Activated naive CD4-positive, alpha-beta T cell treated with anti-CD3 and anti-CD28 coated beads, Interleukin-2, amount 10 ng/mL, durations not matched to agents 7 days and 5 days (primary cell): Measurements from ENCODE around the gene REEP2.

Experiments
- CTCF ChIA-PET: fragments of 350-600 bp; sonication (Branson Sonifier 250); formaldehyde crosslinking; loops from one replicate; lab custom pipeline; 2021; ENCODE audit warnings: antibody characterized with exemption; lab: Charles Lee
- DNase-seq: peaks from one replicate; pipeline ENCODE4 v3.0.0-alpha.2; 2020
- H3K27ac Mint-ChIP-seq: one replicate; pipeline ENCODE4 v1.8.0; 2021; ENCODE audit warnings: mild to moderate bottlenecking, moderate library complexity, mixed read lengths
- H3K27me3 Mint-ChIP-seq: one replicate; pipeline ENCODE4 v1.8.0; 2021; ENCODE audit warnings: mild to moderate bottlenecking, mixed read lengths
- H3K36me3 Mint-ChIP-seq: one replicate; pipeline ENCODE4 v1.8.0; 2021; ENCODE audit warnings: mixed read lengths
- H3K4me1 Mint-ChIP-seq: one replicate; pipeline ENCODE4 v1.8.0; 2021; ENCODE audit warnings: mixed read lengths
- H3K4me3 Mint-ChIP-seq: one replicate; pipeline ENCODE4 v1.8.0; 2021; ENCODE audit warnings: mild to moderate bottlenecking, moderate library complexity, mixed read lengths
- H3K9me3 Mint-ChIP-seq: one replicate; pipeline ENCODE4 v1.8.0; 2021; ENCODE audit warnings: mixed read lengths

REEP2 gene

DNA sequence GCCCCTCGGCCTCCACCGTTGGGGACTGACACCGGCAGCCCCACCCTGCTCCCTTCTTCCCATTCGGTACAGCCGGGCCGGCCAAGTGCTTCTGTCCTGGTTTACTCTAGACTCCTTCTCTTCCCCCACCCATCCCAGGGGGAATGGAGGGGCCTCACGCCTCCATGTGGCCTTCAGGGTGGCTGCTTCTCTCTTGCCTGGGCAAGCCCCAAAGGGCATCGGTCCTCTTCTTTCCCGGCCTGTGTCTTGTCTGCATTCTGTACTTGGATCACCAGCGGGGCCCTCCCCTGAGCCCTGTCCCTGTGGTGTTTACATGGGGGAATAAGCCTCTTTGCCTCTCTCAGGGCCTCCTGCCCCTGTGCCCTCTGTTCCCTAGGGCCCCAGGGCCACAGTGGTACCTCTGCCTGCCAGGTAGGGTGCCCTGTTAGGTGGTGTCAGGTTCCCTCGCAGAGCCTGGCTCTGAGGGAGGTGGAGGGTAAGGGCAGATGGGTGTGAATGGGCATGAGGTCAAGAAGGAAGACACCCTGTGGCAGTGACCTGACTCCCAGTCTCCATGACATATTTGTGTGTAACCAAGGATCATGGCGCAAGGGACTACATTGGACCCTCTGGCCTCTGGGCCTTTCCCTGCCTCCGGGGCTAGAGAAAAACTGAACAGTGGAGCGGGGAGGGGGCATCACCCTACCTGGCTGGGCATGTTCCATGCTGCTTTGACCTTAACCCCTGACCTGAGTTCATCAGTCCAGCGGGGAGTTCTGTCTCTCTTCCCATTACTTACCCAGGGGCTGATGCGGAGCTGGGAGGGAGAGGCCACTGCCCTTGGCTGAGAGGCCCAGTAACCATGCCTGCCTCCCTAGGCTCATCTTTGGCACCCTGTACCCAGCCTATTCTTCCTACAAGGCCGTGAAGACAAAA lies 1.6 kb downstream of the REEP2 start:
- no peak overlapping the region for H3K27ac Mint-ChIP-seq
- CTCF ChIA-PET: interaction anchor here (1.2 to 3.2 kb wide), 2 partner anchors 9 to 10 kb away, joined by 5 to 16 read pairs; no protein-coding TSS in a partner anchor

DNA sequence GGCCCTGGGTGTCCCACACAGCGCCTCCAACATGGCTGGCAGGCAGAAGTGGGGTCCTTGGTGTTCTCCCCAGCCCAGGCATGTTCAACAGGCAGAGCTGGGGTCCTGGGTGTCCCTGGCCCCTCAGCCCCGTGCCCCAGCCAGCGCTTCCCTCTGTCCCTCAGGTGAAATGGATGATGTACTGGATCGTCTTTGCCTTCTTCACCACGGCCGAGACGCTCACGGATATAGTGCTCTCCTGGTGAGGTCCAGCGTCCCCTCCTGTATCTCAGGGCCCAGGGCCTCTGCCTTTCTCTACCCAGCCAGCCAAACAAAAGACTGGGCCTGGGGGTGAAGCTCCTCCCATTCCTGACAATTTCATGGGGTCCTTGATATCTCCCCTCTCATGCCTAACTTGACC lies 2.4 kb downstream of the REEP2 start:
- Mint-ChIP-seq H3K4me3 (no peak overlapping the region), H3K27me3 (peaks cover 23% of the 10 kb centered on the region), H3K27ac (no peak overlapping the region), H3K9me3 (no peaks in the 10 kb centered on the region), H3K4me1 (peaks cover 14% of the 10 kb centered on the region), H3K36me3 (peaks cover 9% of the 10 kb centered on the region)
- no peak for DNase-seq
- CTCF ChIA-PET: interaction anchor here (1.2 kb wide), 1 partner anchor 9 kb away, joined by 5 read pairs; no protein-coding TSS in a partner anchor

More for the DNA sequence above, 1.6 kb downstream of the REEP2 start:
- peaks cover 23% of the 10 kb centered on the region for H3K27me3 Mint-ChIP-seq
- H3K36me3 Mint-ChIP-seq: peaks cover 14% of the 10 kb centered on the region
- DNase-seq: no peak
- H3K4me1 Mint-ChIP-seq: peaks cover 14% of the 10 kb centered on the region
- H3K4me3 Mint-ChIP-seq: peak overlapping the region; percentile 52
- no peaks in the 10 kb centered on the region for H3K9me3 Mint-ChIP-seq

DNA sequence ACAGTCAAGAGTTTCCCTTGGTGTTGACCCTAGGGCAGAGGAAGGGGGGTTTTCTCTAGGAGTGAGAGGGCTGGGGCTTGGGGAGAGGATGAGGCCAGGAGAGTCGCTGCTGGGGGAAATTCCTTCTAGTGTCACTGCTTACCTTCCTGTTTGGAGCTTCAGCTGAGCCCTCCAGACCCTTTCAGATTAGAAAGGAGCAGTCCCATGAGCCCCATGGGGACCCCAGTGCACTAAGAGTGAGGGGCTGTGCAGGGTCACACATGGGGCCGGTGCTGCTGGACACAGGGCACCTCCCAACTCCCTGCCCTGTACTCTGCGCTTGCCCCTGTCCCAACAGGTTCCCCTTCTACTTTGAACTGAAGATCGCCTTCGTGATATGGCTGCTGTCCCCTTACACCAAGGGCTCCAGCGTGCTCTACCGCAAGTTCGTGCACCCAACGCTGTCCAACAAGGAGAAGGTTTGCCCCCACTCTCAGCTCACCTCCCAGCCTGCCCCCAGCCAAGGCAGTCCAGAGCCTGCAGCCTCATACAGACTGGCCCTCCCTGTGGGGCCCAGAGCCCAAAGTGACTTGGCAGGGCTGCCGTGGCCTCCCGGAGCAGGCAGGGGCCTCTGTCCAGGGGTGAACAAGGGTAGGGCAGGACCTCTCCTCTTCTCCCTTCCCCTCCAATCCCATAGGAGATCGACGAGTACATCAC lies 5.4 kb downstream of the REEP2 start:
- Mint-ChIP-seq H3K4me3 (no peak overlapping the region), H3K9me3 (no peaks in the 10 kb centered on the region), H3K36me3 (no peaks in the 10 kb centered on the region), H3K27ac (no peak overlapping the region), H3K4me1 (peaks cover 6% of the 10 kb centered on the region), H3K27me3 (peaks cover 26% of the 10 kb centered on the region)
- no peak for DNase-seq
- CTCF ChIA-PET: no interaction called here

DNA sequence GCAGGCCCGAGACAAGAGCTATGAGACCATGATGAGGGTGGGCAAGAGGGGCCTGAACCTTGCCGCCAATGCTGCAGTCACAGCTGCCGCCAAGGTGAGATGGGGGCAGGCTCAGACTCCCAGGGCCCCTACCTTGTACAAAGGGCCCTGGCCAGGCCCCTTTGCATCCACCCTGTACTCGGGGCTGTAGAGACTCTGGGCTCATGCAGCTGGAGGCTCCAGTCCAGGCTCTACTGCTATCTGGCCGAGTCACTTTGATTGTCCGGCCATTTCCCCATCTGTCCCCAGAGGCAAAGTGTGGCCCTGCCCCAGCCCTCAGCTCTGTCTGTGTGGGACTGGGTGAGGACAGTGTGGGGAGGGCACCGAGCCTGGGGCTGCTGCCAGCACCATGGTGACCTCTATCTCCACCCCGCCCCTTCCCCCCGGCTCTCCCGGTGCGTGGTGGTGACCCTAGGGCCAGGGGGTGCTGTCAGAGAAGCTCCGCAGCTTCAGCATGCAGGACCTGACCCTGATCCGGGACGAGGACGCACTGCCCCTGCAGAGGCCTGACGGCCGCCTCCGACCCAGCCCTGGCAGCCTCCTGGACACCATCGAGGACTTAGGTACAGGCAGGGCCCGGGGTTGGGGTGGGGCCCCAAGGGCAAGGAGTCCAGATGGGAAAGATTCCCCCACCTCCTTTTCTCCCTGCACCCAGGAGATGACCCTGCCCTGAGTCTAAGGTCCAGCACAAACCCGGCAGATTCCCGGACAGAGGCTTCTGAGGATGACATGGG lies 6.1 kb downstream of the REEP2 start:
- H3K9me3 Mint-ChIP-seq: no peaks in the 10 kb centered on the region
- no peak overlapping the region for H3K4me3 Mint-ChIP-seq
- peaks cover 23% of the 10 kb centered on the region for H3K27me3 Mint-ChIP-seq
- no peak for DNase-seq
- H3K27ac Mint-ChIP-seq: no peak overlapping the region
- CTCF ChIA-PET: interaction anchor here (7.8 kb wide), 1 partner anchor 59 kb away, joined by 114 read pairs; no protein-coding TSS in a partner anchor
- no peaks in the 10 kb centered on the region for H3K36me3 Mint-ChIP-seq
- peaks cover 4% of the 10 kb centered on the region for H3K4me1 Mint-ChIP-seq

DNA sequence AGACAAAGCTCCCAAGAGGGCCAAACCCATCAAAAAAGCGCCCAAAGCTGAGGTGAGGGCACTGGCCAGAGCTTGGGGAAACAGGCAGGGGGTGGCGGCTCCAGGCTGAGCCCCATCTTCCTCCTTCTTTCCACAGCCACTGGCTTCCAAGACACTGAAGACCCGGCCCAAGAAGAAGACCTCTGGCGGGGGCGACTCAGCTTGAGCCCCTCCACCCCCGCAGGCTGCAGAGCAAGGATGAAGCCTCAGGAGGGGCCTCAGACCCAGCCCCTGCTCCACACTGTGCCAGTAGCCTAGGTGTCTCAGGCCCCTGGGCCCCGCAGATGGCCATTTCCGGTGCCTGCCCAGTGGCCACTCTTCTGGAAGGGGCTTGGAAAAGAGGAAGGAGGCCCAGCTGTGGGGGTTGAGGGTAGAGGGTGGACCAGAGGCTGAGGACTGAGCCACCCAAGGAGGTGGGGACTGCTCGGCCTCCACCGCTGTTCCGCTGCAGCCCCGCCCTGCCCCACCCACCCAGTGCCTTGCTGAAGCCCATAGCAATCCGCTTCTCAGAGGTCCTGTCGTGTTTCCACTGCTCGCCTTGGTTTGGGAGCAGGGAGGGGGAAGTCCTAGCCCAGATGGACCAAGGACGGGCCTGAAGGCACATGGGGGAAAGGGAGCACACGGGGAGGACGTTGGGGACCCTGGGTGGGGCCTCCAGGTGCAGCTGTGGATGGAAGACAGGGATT lies 6.9 kb downstream of the REEP2 start:
- H3K27ac Mint-ChIP-seq: no peak overlapping the region
- no peak overlapping the region for H3K4me3 Mint-ChIP-seq
- peaks cover 5% of the 10 kb centered on the region for H3K4me1 Mint-ChIP-seq
- no peaks in the 10 kb centered on the region for H3K36me3 Mint-ChIP-seq
- CTCF ChIA-PET: interaction anchor here (7.8 kb wide), 1 partner anchor 59 kb away, joined by 114 read pairs; no protein-coding TSS in a partner anchor
- H3K9me3 Mint-ChIP-seq: no peaks in the 10 kb centered on the region
- no peak for DNase-seq
- peaks cover 22% of the 10 kb centered on the region for H3K27me3 Mint-ChIP-seq

DNA sequence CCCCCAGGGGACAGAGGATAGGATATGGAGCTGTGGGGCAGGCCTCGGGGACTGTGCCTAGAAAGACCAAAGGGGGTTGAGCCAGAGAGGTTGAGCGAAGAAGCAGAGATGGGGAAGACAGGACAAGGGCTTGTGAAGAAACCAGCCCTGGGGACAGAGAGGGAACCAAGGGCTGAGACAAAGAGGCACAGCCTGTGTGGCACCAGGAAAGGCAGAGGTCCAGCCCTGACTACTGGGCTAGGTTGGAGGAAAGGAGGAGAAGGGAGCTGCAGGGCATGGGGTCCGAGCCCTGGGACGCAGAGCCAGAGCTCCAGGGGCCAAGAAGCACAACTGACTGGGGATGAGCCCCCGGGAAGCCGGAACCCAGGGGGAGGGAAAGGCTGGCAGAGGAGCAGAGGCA lies 9.2 kb downstream of the REEP2 start:
- no peaks in the 10 kb centered on the region for H3K36me3 Mint-ChIP-seq
- H3K4me3 Mint-ChIP-seq: no peak overlapping the region
- no peaks in the 10 kb centered on the region for H3K9me3 Mint-ChIP-seq
- H3K4me1 Mint-ChIP-seq: peaks cover 5% of the 10 kb centered on the region
- DNase-seq: no peak
- H3K27me3 Mint-ChIP-seq: peaks cover 28% of the 10 kb centered on the region
- H3K27ac Mint-ChIP-seq: peak overlapping the region; percentile 21
- CTCF ChIA-PET: interaction anchor here (0.6 to 7.8 kb wide), 9 partner anchors 9 to 103 kb away, joined by 3 to 114 read pairs (median 10); partner anchors contain the start of genes EGR1 and REEP2

DNA sequence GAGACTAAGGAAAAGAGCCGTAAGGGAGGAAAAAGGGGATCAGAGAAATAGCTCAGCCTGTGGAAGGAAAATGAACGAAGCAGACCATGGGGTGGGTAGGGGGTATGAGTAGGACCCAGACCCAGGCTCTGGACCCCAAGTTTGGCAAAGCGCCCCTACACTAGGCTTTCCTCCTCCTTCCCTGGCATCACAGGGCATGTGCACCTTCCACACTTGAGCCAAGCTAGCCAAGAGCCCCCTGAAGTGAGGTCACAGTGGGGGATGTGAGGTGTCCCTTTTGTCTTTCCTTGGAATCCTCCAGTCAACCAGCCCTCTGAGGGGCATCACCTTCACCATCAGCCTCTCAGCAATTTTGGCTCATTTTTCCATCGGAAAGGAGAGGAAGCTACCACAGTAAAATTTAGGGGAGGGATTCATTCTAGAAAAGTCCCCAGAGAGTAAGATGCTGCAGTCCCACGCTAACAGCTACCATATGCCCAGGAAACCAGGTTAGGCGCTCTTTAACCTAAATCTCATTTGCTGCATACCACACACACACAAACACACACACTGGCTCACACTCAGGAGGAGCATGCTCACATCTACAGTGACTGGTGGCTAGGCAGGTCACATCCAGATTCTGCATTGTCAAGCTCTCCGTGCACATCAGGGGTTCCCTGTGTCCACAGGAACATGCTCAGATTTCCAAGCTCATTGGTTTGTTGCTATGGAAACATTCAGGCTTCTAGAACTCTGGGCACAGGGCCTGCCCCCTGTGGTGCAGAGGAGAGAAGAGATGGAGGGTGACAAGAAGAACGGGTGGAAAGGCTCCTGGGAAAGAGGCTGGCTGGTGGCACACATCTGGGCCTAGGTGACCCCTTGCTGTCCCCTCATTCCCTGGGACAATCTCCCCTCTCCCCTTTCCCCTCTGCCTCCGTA lies 9.9 kb downstream of the REEP2 start:
- Mint-ChIP-seq H3K27me3 (peaks cover 30% of the 10 kb centered on the region), H3K4me3 (no peak overlapping the region), H3K27ac (no peak overlapping the region), H3K36me3 (no peaks in the 10 kb centered on the region), H3K4me1 (peaks cover 5% of the 10 kb centered on the region), H3K9me3 (no peaks in the 10 kb centered on the region)
- DNase-seq: no peak
- CTCF ChIA-PET: interaction anchor here (0.6 to 7.8 kb wide), 18 partner anchors 10 to 154 kb away, joined by 3 to 114 read pairs (median 6); partner anchors contain the start of genes EGR1 and REEP2

DNA sequence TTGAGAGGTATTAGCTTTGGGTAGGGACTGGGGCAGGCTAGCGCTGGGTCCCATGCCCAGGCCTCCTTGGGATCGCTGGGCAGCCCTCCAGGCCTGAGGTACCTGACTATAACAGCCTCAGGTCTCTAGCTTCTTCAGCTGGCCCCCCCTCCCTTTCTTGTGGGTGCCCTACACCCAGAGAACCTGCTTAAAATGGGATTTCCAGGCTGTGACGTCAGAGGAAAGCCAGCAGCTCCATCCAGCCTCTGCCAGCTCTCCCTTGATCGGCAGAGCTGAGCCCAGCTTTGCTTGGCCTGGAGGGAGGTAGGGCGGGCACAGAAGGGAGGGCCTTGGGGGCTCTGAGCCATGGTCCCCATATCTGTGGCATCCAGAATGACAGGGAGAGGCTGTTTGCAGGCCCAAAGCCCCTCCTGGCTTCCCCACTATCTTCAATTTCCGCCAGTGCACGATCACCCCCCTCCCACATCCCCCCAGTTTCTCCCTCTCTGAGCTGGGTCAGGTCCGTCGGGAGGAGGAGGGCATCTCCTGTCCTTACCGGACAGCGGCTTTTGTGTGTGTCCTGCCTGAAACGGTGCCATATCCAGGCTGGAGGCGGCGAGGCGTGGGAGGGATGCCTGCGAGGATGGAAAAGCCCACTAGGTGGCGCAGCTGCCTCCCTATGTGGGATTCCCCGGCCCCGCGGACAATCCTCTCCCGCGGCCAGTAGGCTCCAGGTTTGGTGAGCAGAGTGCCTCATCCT lies 10.8 kb downstream of the REEP2 start:
- H3K36me3 Mint-ChIP-seq: no peaks in the 10 kb centered on the region
- H3K4me3 Mint-ChIP-seq: no peak overlapping the region
- H3K27me3 Mint-ChIP-seq: peaks cover 37% of the 10 kb centered on the region
- no peaks in the 10 kb centered on the region for H3K9me3 Mint-ChIP-seq
- peaks cover 5% of the 10 kb centered on the region for H3K4me1 Mint-ChIP-seq
- no peak overlapping the region for H3K27ac Mint-ChIP-seq
- CTCF ChIA-PET: interaction anchor here (0.6 to 7.8 kb wide), 23 partner anchors 8 to 243 kb away, joined by 3 to 114 read pairs (median 4); partner anchors contain the start of genes EGR1 and REEP2
- DNase-seq: peak; percentile 84

DNA sequence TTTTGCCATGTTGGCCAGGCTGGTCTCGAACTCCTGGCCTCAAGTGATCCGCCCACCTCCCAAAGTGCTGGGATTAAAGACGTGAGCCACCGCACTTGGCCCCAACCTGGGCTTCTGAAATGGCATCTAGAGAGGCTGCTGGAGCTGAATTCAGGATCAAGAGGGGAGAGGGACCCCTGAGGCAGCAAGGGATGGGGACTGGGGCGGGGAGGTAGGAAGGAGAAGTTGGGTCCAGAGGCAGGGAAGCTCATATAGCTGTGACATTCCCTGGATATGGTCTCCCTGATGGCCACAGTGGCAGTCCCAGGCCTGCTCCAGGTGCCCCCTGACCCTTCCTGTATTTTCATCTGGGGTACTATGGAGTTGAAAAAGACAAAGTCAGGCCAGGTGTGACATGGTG lies 12.1 kb downstream of the REEP2 start:
- Mint-ChIP-seq H3K4me1 (peaks cover 5% of the 10 kb centered on the region), H3K9me3 (no peaks in the 10 kb centered on the region), H3K4me3 (no peak overlapping the region), H3K27ac (no peak overlapping the region), H3K36me3 (no peaks in the 10 kb centered on the region), H3K27me3 (peaks cover 47% of the 10 kb centered on the region)
- no peak for DNase-seq
- CTCF ChIA-PET: interaction anchor here (0.7 to 7.8 kb wide), 8 partner anchors 8 to 97 kb away, joined by 3 to 114 read pairs (median 14); partner anchors contain the start of genes EGR1 and REEP2

DNA sequence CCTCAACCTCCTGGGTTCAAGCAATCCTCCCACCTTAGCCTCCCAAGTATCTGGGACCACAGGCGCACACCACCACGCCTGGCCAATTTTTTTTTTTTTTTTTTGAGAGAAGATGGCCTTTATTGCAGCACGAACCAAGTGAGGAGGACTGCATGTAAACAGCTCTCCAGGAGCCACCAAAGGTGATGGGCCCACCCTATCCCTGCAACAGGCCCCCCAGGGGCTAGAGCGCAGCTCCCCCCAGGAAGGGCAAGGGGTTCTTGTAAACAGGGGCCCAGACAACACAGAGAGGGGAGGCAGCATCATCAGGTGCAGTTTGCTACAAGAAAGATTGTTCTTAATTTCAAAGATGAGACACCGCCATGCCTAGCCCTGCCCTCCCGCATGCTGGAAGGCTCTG lies 13.9 kb downstream of the REEP2 start:
- no peak for DNase-seq
- Mint-ChIP-seq H3K36me3 (no peaks in the 10 kb centered on the region), H3K4me3 (no peak overlapping the region), H3K9me3 (no peaks in the 10 kb centered on the region), H3K27ac (no peak overlapping the region), H3K4me1 (peaks cover 5% of the 10 kb centered on the region), H3K27me3 (peaks cover 56% of the 10 kb centered on the region)
- CTCF ChIA-PET: interaction anchor here (7.8 kb wide), 1 partner anchor 52 kb away, joined by 114 read pairs; no protein-coding TSS in a partner anchor

DNA sequence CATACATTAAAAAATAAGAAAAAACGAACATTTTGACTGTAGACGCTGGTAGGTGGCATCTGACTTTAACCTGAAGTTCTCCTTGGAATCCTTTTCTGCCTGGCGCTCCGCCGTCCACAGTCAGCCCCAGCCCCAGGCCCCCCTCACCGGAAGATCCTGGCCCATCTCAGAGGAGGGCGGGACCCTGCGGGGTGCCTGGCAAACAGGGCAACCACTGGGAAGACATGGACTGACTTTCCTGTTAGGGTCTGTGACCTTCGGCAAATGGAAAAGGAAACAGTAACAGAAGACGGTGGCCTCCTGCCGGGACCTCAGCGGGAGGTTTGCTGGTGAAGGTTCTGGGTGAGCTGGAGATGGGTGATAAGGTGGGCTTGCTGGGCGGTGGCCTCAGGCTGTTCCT lies 14.7 kb downstream of the REEP2 start:
- Mint-ChIP-seq H3K4me1 (peaks cover 14% of the 10 kb centered on the region), H3K9me3 (no peaks in the 10 kb centered on the region), H3K36me3 (no peaks in the 10 kb centered on the region), H3K27me3 (peaks cover 51% of the 10 kb centered on the region), H3K27ac (no peak overlapping the region), H3K4me3 (no peak overlapping the region)
- CTCF ChIA-PET: no interaction called here
- DNase-seq: no peak

DNA sequence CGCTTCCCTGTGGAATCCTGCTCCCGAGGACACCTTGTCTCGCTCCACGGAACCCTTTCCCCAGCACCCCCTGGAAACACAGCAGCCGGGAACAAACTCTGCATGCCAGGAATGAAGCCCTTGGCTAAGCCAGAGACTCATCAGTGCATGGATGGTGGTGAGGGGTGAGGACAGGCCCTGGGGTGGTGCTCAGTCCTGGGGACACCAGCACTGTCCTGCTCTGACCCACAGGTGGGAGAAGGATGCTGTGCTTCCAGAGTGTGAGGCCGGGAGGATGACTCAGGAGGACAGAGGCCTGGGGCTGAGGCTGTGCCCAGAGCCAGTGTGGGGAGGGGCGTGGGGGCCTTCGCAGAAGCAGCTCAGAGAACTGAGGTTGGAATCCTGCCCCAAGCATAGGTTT lies 15.3 kb downstream of the REEP2 start:
- H3K9me3 Mint-ChIP-seq: no peaks in the 10 kb centered on the region
- CTCF ChIA-PET: interaction anchor here (1.1 to 1.7 kb wide), 2 partner anchors 10 to 17 kb away, joined by 3 to 6 read pairs; no protein-coding TSS in a partner anchor

More for the DNA sequence above, 15.3 kb downstream of the REEP2 start:
- Mint-ChIP-seq H3K27ac (no peak overlapping the region), H3K4me1 (peaks cover 19% of the 10 kb centered on the region), H3K27me3 (peaks cover 51% of the 10 kb centered on the region), H3K36me3 (peaks cover under 1% of the 10 kb centered on the region), H3K4me3 (no peak overlapping the region)
- no peak for DNase-seq
